SU-DHL-6 (cell line): ENCODE measurements around the gene OR51B2.

Source experiments
- H2AFZ ChIP-seq: fragments of 200-600 bp; sonication (generic); 2 replicates; pipeline ENCODE4 v1.6.1; 2014; ENCODE audit warnings: low read depth, mild to moderate bottlenecking, moderate library complexity, mixed read lengths, antibody characterized with exemption, low read length; ENCODE audit not compliant: severe bottlenecking
- H3F3A ChIP-seq: fragments of 200-600 bp; shearing (Covaris generic); 2 replicates; pipeline ENCODE4 v1.6.0; 2016; ENCODE audit warnings: antibody characterized with exemption, mild to moderate bottlenecking; ENCODE audit not compliant: insufficient read depth
- H3K27ac ChIP-seq: fragments of 200-600 bp; sonication (generic); 2 replicates; pipeline ENCODE4 v1.5.1; 2016; ENCODE audit warnings: low read depth, mild to moderate bottlenecking, low read length, moderate library complexity, mixed read lengths
- H3K27me3 ChIP-seq: fragments of 200-600 bp; sonication (generic), shearing (Covaris generic); 2 replicates; pipeline ENCODE4 v1.6.0; 2014; ENCODE audit warnings: mild to moderate bottlenecking, low read length
- H3K36me3 ChIP-seq: fragments of 200-600 bp; sonication (generic); 2 replicates; pipeline ENCODE4 v1.6.1; 2014; ENCODE audit warnings: mild to moderate bottlenecking, low read length, mixed read lengths
- H3K4me2 ChIP-seq: fragments of 300-600, 200-600 bp; shearing (Covaris generic), sonication (generic); 2 replicates; pipeline ENCODE4 v1.6.0; 2014; ENCODE audit warnings: low read length, low read depth, mild to moderate bottlenecking; ENCODE audit not compliant: poor library complexity, severe bottlenecking
- H3K4me3 ChIP-seq: fragments of 200-600 bp; sonication (generic); 2 replicates; pipeline ENCODE4 v1.5.1; 2014; ENCODE audit warnings: antibody characterized with exemption, low read length, mild to moderate bottlenecking, mixed read lengths; ENCODE audit not compliant: insufficient read depth, poor library complexity, severe bottlenecking
- H3K79me2 ChIP-seq: fragments of 200-600 bp; sonication (generic); 2 replicates; pipeline ENCODE4 v1.6.1; 2014; ENCODE audit warnings: mild to moderate bottlenecking, low read length, moderate library complexity; ENCODE audit not compliant: insufficient read depth
- H3K9ac ChIP-seq: fragments of 200-600 bp; sonication (generic); 2 replicates; pipeline ENCODE4 v1.7.0; 2014; ENCODE audit warnings: mild to moderate bottlenecking, low read length
- H3K9me2 ChIP-seq: fragments of 200-600 bp; sonication (generic); replicated peaks from 2 replicates; pipeline ENCODE4 v1.6.1; 2014; ENCODE audit warnings: low read length; ENCODE audit not compliant: insufficient read depth
- H3K9me3 ChIP-seq: fragments of 200-600 bp; sonication (generic); 2 replicates; pipeline ENCODE4 v1.6.1; 2014; ENCODE audit warnings: low read length, mixed read lengths; ENCODE audit not compliant: insufficient read depth
- H4K20me1 ChIP-seq: fragments of 200-600 bp; sonication (generic); 2 replicates; pipeline ENCODE4 v1.6.1; 2014; ENCODE audit warnings: low read depth, mild to moderate bottlenecking, antibody characterized with exemption, low read length, moderate library complexity, mixed read lengths
- EZH2phosphoT487 ChIP-seq: fragments of 200-600 bp; sonication (generic), shearing (Covaris generic); conservative IDR thresholded peaks from 2 replicates; pipeline ENCODE4 v1.6.1; 2018; ENCODE audit warnings: mild to moderate bottlenecking, antibody characterized with exemption, low read length, moderate library complexity, mixed read lengths
- TF ChIP-seq, protein P1 (sequence below): fragments of 200-600 bp; sonication (generic); IDR thresholded peaks from one replicate; pipeline ENCODE4 v1.5.1; 2017; ENCODE audit warnings: antibody characterized with exemption, mild to moderate bottlenecking, low read length, moderate library complexity; ENCODE audit not compliant: insufficient read depth, poor library complexity, severe bottlenecking

The OR51B2 gene, protein sequence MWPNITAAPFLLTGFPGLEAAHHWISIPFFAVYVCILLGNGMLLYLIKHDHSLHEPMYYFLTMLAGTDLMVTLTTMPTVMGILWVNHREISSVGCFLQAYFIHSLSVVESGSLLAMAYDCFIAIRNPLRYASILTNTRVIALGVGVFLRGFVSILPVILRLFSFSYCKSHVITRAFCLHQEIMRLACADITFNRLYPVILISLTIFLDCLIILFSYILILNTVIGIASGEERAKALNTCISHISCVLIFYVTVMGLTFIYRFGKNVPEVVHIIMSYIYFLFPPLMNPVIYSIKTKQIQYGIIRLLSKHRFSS

DNA sequence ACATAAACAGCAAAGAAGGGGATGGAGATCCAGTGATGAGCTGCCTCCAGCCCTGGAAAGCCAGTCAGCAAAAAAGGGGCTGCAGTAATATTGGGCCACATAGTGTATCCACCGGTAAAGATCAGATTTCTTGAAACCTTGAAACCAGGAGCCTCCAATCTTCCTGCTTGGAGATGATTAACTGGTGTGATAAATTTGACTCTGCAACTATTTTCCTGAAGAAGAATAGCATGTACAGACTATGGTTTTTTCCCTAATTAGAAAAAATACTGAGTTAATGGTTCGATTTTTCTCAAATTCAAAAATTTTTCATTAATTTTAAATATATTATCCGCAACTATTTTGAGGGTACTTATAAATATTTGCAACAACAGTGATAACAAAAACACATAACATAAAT is at the start of gene OR51B2:
OR51B2 (minus strand) TSS at position 101 of the 400 bp plus-strand sequence; CDS start at position 101, 0 bp downstream.
- H3K9me3 ChIP-seq = no peaks in the 10 kb centered on the region

DNA sequence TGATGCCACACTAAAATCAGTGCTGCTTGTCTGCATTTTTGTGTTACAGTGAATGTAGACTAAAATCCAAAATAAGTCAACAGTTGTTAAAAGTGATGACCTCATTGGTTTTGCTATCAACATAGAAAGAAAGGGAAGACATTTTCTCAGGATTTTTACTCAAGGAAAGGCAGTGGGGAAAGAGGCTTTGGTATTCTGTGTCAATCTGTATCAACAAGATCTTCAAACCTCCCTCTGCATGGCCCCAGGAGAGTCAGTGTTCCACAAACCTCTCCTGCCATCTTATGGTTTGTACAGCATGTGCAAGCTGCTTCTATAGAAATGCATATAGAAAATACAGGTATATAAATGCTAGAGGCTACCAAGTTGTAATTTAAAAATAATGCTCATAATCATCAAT is 45.7 kb upstream of the OR51B2 start:
- no peaks in the 10 kb centered on the region for H3K79me2 ChIP-seq
- H3K9me2 ChIP-seq = no peaks in the 10 kb centered on the region
- H4K20me1 ChIP-seq = no peaks in the 10 kb centered on the region
- no peaks in the 10 kb centered on the region for H3K27me3 ChIP-seq
- no peak overlapping the region for H3K4me3 ChIP-seq
- H3K9me3 ChIP-seq = no peaks in the 10 kb centered on the region
- no peak overlapping the region for H2AFZ ChIP-seq
- no peak overlapping the region for H3K4me2 ChIP-seq
- no peaks in the 10 kb centered on the region for H3K36me3 ChIP-seq
- no peaks in the 10 kb centered on the region for H3F3A ChIP-seq
- no peak overlapping the region for H3K27ac ChIP-seq
- no peak for TF ChIP-seq EZH2phosphoT487
- TF ChIP-seq, protein P1, sequence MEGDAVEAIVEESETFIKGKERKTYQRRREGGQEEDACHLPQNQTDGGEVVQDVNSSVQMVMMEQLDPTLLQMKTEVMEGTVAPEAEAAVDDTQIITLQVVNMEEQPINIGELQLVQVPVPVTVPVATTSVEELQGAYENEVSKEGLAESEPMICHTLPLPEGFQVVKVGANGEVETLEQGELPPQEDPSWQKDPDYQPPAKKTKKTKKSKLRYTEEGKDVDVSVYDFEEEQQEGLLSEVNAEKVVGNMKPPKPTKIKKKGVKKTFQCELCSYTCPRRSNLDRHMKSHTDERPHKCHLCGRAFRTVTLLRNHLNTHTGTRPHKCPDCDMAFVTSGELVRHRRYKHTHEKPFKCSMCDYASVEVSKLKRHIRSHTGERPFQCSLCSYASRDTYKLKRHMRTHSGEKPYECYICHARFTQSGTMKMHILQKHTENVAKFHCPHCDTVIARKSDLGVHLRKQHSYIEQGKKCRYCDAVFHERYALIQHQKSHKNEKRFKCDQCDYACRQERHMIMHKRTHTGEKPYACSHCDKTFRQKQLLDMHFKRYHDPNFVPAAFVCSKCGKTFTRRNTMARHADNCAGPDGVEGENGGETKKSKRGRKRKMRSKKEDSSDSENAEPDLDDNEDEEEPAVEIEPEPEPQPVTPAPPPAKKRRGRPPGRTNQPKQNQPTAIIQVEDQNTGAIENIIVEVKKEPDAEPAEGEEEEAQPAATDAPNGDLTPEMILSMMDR = no peak
- H3K9ac ChIP-seq = no peak overlapping the region

More for the DNA sequence above, at the start of gene OR51B2:
- H3K79me2 ChIP-seq = no peaks in the 10 kb centered on the region
- H2AFZ ChIP-seq = no peak within 1 kb of the TSS
- no peak within 1 kb of the TSS for H3K9ac ChIP-seq
- no peak within 1 kb of the TSS for H3K27ac ChIP-seq
- H3K4me2 ChIP-seq = no peak within 1 kb of the TSS
- no peaks in the 10 kb centered on the region for H3K36me3 ChIP-seq
- H4K20me1 ChIP-seq = no peaks in the 10 kb centered on the region
- TF ChIP-seq, protein P1 = no peak
- TF ChIP-seq EZH2phosphoT487 = no peak
- no peak within 1 kb of the TSS for H3K4me3 ChIP-seq
- no peaks in the 10 kb centered on the region for H3F3A ChIP-seq
- no peaks in the 10 kb centered on the region for H3K9me2 ChIP-seq
- no peaks in the 10 kb centered on the region for H3K27me3 ChIP-seq

DNA sequence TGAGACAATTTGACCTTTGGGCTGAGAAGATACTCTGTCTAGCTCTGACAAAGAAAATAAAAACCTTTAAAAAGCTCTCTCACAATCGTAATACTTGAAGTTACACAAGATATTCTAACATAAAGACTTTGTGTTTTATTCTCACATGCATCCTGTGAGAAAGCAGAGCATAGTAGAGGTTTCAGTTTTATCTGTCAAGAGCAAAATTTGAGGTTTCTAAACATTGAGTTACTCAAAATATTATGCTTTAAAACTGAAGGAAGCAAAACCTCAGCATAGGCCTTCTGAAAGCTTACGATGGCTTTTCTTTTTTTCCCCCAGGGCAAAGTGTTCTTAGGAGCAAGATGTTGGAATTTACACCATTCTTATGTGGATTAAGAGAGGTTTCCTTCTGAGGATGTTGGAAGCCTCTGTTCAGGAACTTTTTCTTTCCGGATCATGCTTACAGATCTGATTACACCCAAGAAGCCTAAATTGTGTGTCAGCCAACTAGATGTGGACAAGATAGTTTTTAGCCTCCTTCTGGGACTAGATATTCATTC is 44.5 kb upstream of the OR51B2 start:
- H3K4me2 ChIP-seq = no peak overlapping the region
- no peak overlapping the region for H3K27ac ChIP-seq
- H4K20me1 ChIP-seq = no peaks in the 10 kb centered on the region
- H3K4me3 ChIP-seq = no peak overlapping the region
- no peak overlapping the region for H3K9ac ChIP-seq
- H3F3A ChIP-seq = no peaks in the 10 kb centered on the region
- H3K27me3 ChIP-seq = no peaks in the 10 kb centered on the region
- H2AFZ ChIP-seq = no peak overlapping the region
- no peaks in the 10 kb centered on the region for H3K79me2 ChIP-seq
- no peaks in the 10 kb centered on the region for H3K9me3 ChIP-seq
- TF ChIP-seq, protein P1 = no peak
- TF ChIP-seq EZH2phosphoT487 = no peak
- H3K36me3 ChIP-seq = no peaks in the 10 kb centered on the region
- H3K9me2 ChIP-seq = no peaks in the 10 kb centered on the region
